ENCODE data around the gene ZC3HAV1. TPM values are rescaled to one million over a fixed set of nuclear protein-coding genes. Genes with fewer than 3 reads are reported as not detected.

Gene ZC3HAV1
- total and polyA plus RNA-seq, 2 experiments from 2014 or later = 24.8 to 56.8 TPM

GRCh38 chr7:139071680-139072079 lies 37.8 kb downstream of the ZC3HAV1 start:
- peaks cover 72% of the 10 kb centered on the region for H3K36me3 Mint-ChIP-seq (ENCODE audit: low read depth)
- Histone ChIP-seq H3K4me3 (no peak overlapping the region), H3K9me2 (ENCODE audit: insufficient read depth) (no peaks in the 10 kb centered on the region), H3K4me2 (no peak overlapping the region), H3F3A (replicated peaks; ENCODE audit: low read depth) (no peaks in the 10 kb centered on the region), H3K27ac (ENCODE audit: low read depth) (no peak overlapping the region), H4K20me1 (replicated peaks; ENCODE audit: insufficient read depth) (no peaks in the 10 kb centered on the region), H3K36me3 (ENCODE audit: insufficient read depth) (peaks cover 18% of the 10 kb centered on the region), H3K27me3 (ENCODE audit: insufficient read depth) (no peaks in the 10 kb centered on the region), H2AFZ (no peak overlapping the region), H3K4me1 (ENCODE audit: insufficient read depth) (no peaks in the 10 kb centered on the region), H3K79me2 (replicated peaks; ENCODE audit: insufficient read depth) (no peaks in the 10 kb centered on the region)
- DNase-seq (ENCODE audit: low spot score) (no peak), ATAC-seq (no peak)
- peaks cover 4% of the 10 kb centered on the region for H3K27me3 Mint-ChIP-seq (ENCODE audit: insufficient read depth, low read depth, poor library complexity)
- no peak overlapping the region for H3K4me3 Mint-ChIP-seq
- TF ChIP-seq EZH2 (IDR thresholded peaks at IDR 0.05; ENCODE audit: low read depth, unreplicated experiment) (no peak), JUNB (IDR thresholded peaks at IDR 0.05; ENCODE audit: unreplicated experiment) (no peak), EZH2phosphoT487 (IDR thresholded peaks at IDR 0.05; ENCODE audit: unreplicated experiment) (no peak), ETS1 (IDR thresholded peaks at IDR 0.05) (no peak), POLR2AphosphoS5 (IDR thresholded peaks at IDR 0.05; ENCODE audit: low read depth) (no peak), CREB1 (CRISPR knock-in tag; IDR thresholded peaks at IDR 0.05; ENCODE audit: low read depth) (no peak), ZNF331 (CRISPR knock-in tag; IDR thresholded peaks at IDR 0.05; ENCODE audit: low read depth) (no peak), NANOG (IDR thresholded peaks at IDR 0.05; ENCODE audit: borderline replicate concordance) (no peak), STAT1 (IDR thresholded peaks at IDR 0.05; ENCODE audit: unreplicated experiment) (no peak), ZNF462 (CRISPR knock-in tag; IDR thresholded peaks at IDR 0.05) (no peak), CTCF (conservative IDR thresholded peaks at IDR 0.05; ENCODE audit: low read depth in 2 of 2) (no peak)
- H3K4me1 Mint-ChIP-seq = no peaks in the 10 kb centered on the region; the same call in 2 of the 3 replicates
- peaks cover 6% of the 10 kb centered on the region; the same call in 2 of the 3 replicates for H3K9me3 Mint-ChIP-seq
- H3K27ac Mint-ChIP-seq = no peak overlapping the region
